Body of pancreas (tissue), 4 donors: ENCODE measurements around the gene LSP1. TPM values are rescaled to one million over a fixed set of nuclear protein-coding genes. Genes with fewer than 3 reads are reported as not detected.

Experiments used
- ATAC-seq: fragments of 150-250 bp; one replicate; pipeline ENCODE4 v1.9.1; 2016
- DNase-seq, 4 donors: peaks; one replicate each; pipeline ENCODE4 v3.0.0-alpha.2; 2019
- H3K27ac ChIP-seq, 4 donors: fragments of 200-600 bp; sonication (generic); 1 replicate in 3 of 4; 2 replicates in 1 of 4; pipeline versions ENCODE4 v1.5.1 to v1.6.1; 2016 to 2019; ENCODE audit warnings: mild to moderate bottlenecking in 1 of 4, mixed read lengths in 1 of 4, moderate library complexity in 1 of 4
- H3K27me3 ChIP-seq, 2 donors: fragments of 200-600 bp; sonication (generic); one replicate each; pipeline ENCODE4 v1.6.0; 2016; ENCODE audit warnings: mild to moderate bottlenecking in 1 of 2
- H3K36me3 ChIP-seq, 2 donors: fragments of 200-600 bp; sonication (generic); replicated peaks in 1 of 2; 2 replicates each; pipeline ENCODE4 v1.5.1; 2016; ENCODE audit warnings: low read depth in 2 of 2; ENCODE audit not compliant: insufficient read depth in 1 of 2
- H3K4me1 ChIP-seq: fragments of 200-600 bp; sonication (generic); one replicate; pipeline ENCODE4 v1.6.0; 2016
- H3K4me3 ChIP-seq, 2 donors: fragments of 200-600 bp; sonication (generic); 1 replicate in 1 of 2; 2 replicates in 1 of 2; pipeline ENCODE4 v1.5.1; 2016 to 2019
- H3K9me3 ChIP-seq, 3 donors: fragments of 200-600 bp; sonication (generic); 1 replicate in 2 of 3; 2 replicates in 1 of 3; pipeline ENCODE4 v1.5.1; 2016
- CTCF ChIP-seq, 7 experiments: fragments of 450-650 bp in 4 of 7; fragments of 200-600 bp in 3 of 7; sonication (generic) in 3 of 7; IDR thresholded peaks; one replicate each; pipeline ENCODE4 v1.5.1; 2016 to 2019; ENCODE audit warnings: antibody characterized with exemption in 7 of 7
- POLR2A ChIP-seq, 3 donors: fragments of 450-650 bp; IDR thresholded peaks; one replicate each; pipeline ENCODE4 v1.6.1; 2016; ENCODE audit warnings: antibody characterized with exemption in 3 of 3, mild to moderate bottlenecking in 2 of 3
- WGBS, 2 donors: methylation state at CpG; one replicate each; pipeline ENCODE4 v1.1.5; 2017; 5-methylcytosine and 5-hydroxymethylcytosine counted together
- intact Hi-C: fragments of 100-400 bp; cut with DNase I; formaldehyde crosslinking; loops from one replicate; pipeline ENCODE4 v1.15.1; 2023
- total RNA-seq, 2 donors: library from RNA; depleted of rRNA; stranded (reverse); fragments of >200 nt; gene quantifications; one replicate each; pipeline ENCODE4 v1.1.0, GENCODE V29; 2016

LSP1 gene
- total RNA-seq, 2 donors from 2014 or later, result 9.9 to 11.5 TPM

DNA sequence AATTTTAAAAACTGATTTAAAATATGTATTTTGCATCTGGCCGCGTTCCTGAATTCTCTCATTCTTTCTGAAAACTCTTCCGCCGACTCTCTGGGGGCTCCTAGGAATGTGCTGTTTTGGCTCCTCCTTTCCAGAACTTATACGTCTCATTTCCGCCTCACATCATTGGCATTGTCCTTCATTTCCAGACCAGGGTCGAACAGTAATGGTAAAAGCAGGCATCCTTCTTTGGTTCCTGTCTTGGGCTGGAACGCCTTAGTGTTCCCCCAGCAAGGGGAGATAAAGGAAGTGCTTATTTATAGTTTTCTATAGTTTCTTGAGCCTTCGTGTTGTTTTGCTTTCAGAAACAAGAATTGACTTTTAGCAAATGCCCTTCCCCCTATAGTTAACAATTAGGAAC, 55.7 kb downstream of the LSP1 start:
- no peak for ATAC-seq

GRCh38 chr11:1909524-1909923, 56.6 kb downstream of the LSP1 start:
- no peak for TF ChIP-seq CTCF (IDR thresholded peaks at IDR 0.05)
- no peak for TF ChIP-seq POLR2A (IDR thresholded peaks at IDR 0.05)
- 83 to 85% methylated on average over 7 of the region's 7 CpGs for WGBS, 2 donors
- no peak for DNase-seq
- intact Hi-C loops, result no loop called here
- no peaks in the 10 kb centered on the region for H3K27me3 ChIP-seq
- H3K9me3 ChIP-seq, result no peaks in the 10 kb centered on the region
- no peaks in the 10 kb centered on the region for H3K36me3 ChIP-seq
- no peak overlapping the region for H3K4me3 ChIP-seq
- ATAC-seq, result no peak
- no peaks in the 10 kb centered on the region for H3K4me1 ChIP-seq
- H3K27ac ChIP-seq, result no peak overlapping the region

More for the DNA sequence above, 55.7 kb downstream of the LSP1 start:
- no peak for DNase-seq
- Histone ChIP-seq H3K27me3 (no peaks in the 10 kb centered on the region), H3K4me3 (no peak overlapping the region), H3K36me3 (no peaks in the 10 kb centered on the region), H3K4me1 (no peaks in the 10 kb centered on the region), H3K27ac (peak overlapping the region in 1 of 4 donors; percentile 26), H3K9me3 (no peaks in the 10 kb centered on the region)
- TF ChIP-seq POLR2A (IDR thresholded peaks at IDR 0.05) (no peak), CTCF (IDR thresholded peaks at IDR 0.05) (no peak)
- intact Hi-C loops, result no loop called here
- WGBS, 2 donors, result 41 to 45% methylated on average over 9 of the region's 9 CpGs

GRCh38 chr11:1912289-1912878, 59.5 kb downstream of the LSP1 start:
- no peak overlapping the region for H3K4me3 ChIP-seq
- WGBS, 2 donors, result 82 to 84% methylated on average over 13 of the region's 13 CpGs
- no peaks in the 10 kb centered on the region for H3K27me3 ChIP-seq
- no peak for TF ChIP-seq CTCF (IDR thresholded peaks at IDR 0.05)
- no peak for TF ChIP-seq POLR2A (IDR thresholded peaks at IDR 0.05)
- no peak for DNase-seq
- no peaks in the 10 kb centered on the region for H3K4me1 ChIP-seq
- H3K9me3 ChIP-seq, result no peaks in the 10 kb centered on the region
- no peaks in the 10 kb centered on the region for H3K36me3 ChIP-seq
- no peak overlapping the region for H3K27ac ChIP-seq
- intact Hi-C loops, result no loop called here
- no peak for ATAC-seq

GRCh38 chr11:1913271-1914060, 60.6 kb downstream of the LSP1 start:
- DNase-seq, result no peak
- no peak overlapping the region for H3K27ac ChIP-seq
- H3K4me3 ChIP-seq, result no peak overlapping the region
- H3K4me1 ChIP-seq, result no peaks in the 10 kb centered on the region
- WGBS, 2 donors, result 85 to 90% methylated on average over 31 of the region's 31 CpGs
- H3K36me3 ChIP-seq, result no peaks in the 10 kb centered on the region
- ATAC-seq, result no peak
- no peaks in the 10 kb centered on the region for H3K9me3 ChIP-seq
- no peak for TF ChIP-seq CTCF (IDR thresholded peaks at IDR 0.05)
- TF ChIP-seq POLR2A (IDR thresholded peaks at IDR 0.05), result no peak
- no peaks in the 10 kb centered on the region for H3K27me3 ChIP-seq
- intact Hi-C loops, result loop anchor here (2.0 kb wide), 1 partner anchor 23 kb away; no protein-coding TSS in a partner anchor
